Neural progenitor cell (in vitro differentiated cells): Measurements from ENCODE around the gene BARX2.

Source experiments
- EZH2 ChIP-seq: fragments of 200-600 bp; sonication (generic); IDR thresholded peaks from 2 replicates; pipeline ENCODE4 v1.6.1; 2017; ENCODE audit warnings: antibody characterized with exemption, mild to moderate bottlenecking, moderate library complexity
- TF ChIP-seq, protein P1 (sequence below): fragments of 200-600 bp; sonication (generic); IDR thresholded peaks from 2 replicates; pipeline ENCODE4 v1.5.1; 2017; ENCODE audit warnings: antibody characterized with exemption, mild to moderate bottlenecking

DNA sequence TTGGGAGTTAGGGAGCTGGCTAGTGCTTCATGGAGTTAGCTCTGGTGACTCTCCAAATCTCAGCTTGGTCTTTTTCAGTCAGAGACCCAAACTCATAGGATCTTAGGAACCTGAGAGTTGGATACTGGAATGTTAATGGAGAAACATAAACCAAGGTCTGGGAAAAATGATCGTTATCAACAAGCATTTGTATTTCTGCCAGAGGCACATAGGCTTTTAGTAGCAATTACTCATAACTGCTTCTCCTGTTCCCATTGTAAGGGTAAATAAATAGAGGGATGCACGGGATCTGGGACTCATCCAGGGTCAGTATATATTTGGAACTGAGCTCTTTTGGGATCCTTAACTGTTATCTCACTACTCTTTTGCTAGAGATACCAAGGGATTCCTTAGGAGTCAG is 4.8 kb downstream of the BARX2 start:
- no peak for TF ChIP-seq EZH2
- TF ChIP-seq, protein P1, sequence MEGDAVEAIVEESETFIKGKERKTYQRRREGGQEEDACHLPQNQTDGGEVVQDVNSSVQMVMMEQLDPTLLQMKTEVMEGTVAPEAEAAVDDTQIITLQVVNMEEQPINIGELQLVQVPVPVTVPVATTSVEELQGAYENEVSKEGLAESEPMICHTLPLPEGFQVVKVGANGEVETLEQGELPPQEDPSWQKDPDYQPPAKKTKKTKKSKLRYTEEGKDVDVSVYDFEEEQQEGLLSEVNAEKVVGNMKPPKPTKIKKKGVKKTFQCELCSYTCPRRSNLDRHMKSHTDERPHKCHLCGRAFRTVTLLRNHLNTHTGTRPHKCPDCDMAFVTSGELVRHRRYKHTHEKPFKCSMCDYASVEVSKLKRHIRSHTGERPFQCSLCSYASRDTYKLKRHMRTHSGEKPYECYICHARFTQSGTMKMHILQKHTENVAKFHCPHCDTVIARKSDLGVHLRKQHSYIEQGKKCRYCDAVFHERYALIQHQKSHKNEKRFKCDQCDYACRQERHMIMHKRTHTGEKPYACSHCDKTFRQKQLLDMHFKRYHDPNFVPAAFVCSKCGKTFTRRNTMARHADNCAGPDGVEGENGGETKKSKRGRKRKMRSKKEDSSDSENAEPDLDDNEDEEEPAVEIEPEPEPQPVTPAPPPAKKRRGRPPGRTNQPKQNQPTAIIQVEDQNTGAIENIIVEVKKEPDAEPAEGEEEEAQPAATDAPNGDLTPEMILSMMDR, result no peak
